ENCODE data around the gene SNRPD2.
"Not testable (repeated sequence)": the region's sequence is repeated elsewhere in the genome, so short reads cannot be mapped to it uniquely, and the experiment has no call there.

SNRPD2 gene

DNA sequence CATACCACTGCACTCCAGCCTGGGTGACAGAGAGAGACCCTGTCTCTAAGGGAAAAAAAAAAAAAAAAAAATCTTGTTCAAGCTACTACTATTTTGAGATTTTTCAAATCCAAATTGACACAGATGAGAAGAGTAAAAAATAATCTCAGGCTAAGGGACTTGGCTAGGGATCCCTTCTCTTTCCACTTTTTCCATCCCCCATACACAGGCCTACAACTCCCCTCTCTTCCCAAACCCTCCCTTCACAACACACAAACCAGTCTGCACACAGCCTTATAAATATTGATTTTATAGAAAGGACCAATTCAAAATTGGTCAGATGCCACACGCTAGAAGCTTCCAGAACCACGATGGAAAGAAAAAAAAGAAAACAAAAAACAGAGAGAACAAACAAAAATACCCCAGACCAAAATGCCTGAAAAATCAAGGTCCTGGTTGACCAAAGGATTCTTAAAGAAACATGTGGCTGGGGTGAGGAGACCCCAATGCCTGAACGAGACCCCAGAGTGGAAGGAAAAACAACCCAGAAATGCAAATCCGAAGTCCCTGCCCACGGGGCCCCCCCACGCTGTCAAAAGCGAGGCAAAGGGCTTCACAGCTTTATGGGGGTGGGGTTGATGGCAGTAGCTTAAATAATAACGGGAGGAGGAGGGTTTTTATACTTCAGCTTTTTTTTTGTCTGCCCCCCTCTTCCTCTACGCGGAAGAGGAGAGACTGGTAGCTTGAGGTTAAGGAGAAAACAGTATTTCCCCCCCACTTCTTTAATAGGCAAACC, 18.8 kb upstream of the SNRPD2 start:
- in situ Hi-C loops (cut with HindIII; ENCODE audit: low pct_ligation_motif_present, low pct_unique_long_range_greater_than_20kb, low sequenced_read_pairs), result no loop called here
- DNase-seq, result no peak

DNA sequence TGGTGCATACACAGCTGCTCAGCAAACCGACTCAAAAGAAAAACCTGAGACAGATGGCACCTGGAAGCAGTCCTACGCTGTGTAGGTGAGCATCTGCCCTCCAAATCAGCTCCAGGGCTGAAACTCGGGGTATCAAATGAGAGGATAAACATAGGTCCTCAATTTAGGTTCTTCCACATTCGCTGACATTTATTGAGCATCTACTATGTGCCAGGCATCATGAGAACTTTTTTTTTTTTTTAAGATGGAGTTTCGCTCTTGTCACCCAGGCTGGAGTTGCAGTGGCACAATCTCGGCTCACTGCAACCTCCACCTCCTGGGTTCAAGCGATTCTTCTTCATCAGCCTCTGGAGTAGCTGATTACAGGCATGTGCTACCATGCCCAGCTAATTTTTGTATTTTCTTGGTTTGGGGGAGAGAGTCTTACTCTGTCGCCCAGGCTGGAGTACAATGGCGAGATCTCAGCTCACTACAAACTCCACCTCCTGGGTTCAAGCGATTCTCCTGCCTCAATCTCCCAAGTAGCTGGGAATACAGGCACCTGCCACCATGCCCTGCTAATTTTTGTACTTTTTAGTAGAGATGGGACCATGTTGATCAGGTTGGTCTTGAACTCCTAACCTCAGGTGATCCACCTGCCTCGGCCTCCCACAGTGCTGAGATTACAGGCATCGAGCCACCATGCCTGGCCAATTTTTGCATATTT, 14.1 kb upstream of the SNRPD2 start:
- DNase-seq, result no peak

DNA sequence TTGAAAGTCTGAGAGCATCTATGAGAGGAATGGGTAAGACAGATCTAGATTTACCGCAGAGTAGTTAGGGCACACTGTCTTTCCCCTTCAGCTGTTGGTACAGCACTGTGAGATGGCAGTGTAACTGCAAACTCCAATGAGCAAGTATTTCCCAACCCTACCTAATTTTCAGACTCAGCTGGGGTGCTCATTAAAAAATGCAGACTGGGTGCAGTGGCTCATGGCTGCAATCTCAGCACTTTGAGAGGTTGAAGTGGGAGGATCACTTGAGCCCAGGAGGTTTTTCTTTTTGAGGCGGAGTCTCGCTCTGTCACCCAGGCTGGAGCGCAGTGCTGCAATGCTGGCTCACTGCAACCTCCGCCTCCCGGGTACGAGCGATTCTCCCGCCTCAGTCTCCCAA, 13.4 kb upstream of the SNRPD2 start:
- in situ Hi-C loops (cut with HindIII; ENCODE audit: low pct_ligation_motif_present, low pct_unique_long_range_greater_than_20kb, low sequenced_read_pairs), result no loop called here
- no peak for DNase-seq

More for the DNA sequence above, 14.1 kb upstream of the SNRPD2 start:
- in situ Hi-C loops (cut with HindIII; ENCODE audit: low pct_ligation_motif_present, low pct_unique_long_range_greater_than_20kb, low sequenced_read_pairs), result no loop called here

DNA sequence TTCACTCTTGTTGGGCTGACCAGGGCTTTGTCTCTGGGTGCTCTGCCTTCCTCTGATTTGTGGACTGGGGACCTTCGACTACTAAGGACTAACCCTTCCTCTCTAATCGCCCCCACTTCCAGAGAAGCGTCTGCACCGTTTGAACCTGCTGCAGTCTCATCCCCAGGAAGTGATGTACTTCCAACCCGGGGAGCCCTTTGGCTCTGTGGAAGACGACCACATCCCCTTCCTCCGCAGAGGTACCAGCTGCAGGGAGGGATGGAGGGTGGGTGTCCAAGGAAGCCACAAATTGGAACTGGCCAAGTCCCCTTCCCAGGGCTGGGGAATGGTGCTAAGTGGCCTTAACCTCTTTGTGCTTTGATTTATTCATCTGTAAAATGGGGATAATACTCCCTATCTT, 9.9 kb upstream of the SNRPD2 start:
- in situ Hi-C loops (cut with HindIII; ENCODE audit: low pct_ligation_motif_present, low pct_unique_long_range_greater_than_20kb, low sequenced_read_pairs), result no loop called here

DNA sequence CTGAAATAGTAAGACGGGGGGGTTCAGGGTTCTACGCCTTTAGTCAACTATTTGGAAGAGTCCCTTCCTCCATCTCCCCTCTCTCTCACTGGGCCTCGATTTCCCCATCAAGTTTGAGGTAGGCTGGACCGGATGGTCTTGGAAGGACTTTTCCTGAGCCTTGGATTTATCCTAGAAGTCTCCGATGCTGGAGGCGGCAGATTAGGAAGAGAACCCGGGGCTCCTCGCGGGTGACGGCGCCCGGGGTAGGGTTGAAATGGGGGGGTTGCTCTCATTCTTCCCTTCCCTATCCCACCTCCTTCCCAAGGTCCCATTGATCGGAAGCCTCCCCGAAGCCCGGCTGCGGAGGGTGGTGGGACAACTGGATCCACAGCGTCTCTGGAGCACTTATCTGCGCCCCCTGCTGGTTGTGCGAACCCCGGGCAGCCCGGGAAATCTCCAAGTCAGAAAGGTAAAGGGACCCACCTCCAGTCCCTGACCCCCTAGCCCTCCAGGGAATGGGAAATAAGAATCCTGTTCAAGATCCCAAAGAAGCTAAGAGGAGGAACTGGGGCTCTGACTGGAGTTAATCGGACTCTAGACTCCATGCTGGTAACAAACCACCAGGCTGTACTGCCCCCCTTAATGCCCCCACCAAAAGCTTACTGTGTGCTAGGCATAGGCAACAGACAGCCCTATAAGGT, 1.5 kb upstream of the SNRPD2 start:
- DNase-seq, result peak; percentile 70
- in situ Hi-C loops (cut with HindIII; ENCODE audit: low pct_ligation_motif_present, low pct_unique_long_range_greater_than_20kb, low sequenced_read_pairs), result no loop called here

More for the DNA sequence above, 9.9 kb upstream of the SNRPD2 start:
- DNase-seq, result no peak

DNA sequence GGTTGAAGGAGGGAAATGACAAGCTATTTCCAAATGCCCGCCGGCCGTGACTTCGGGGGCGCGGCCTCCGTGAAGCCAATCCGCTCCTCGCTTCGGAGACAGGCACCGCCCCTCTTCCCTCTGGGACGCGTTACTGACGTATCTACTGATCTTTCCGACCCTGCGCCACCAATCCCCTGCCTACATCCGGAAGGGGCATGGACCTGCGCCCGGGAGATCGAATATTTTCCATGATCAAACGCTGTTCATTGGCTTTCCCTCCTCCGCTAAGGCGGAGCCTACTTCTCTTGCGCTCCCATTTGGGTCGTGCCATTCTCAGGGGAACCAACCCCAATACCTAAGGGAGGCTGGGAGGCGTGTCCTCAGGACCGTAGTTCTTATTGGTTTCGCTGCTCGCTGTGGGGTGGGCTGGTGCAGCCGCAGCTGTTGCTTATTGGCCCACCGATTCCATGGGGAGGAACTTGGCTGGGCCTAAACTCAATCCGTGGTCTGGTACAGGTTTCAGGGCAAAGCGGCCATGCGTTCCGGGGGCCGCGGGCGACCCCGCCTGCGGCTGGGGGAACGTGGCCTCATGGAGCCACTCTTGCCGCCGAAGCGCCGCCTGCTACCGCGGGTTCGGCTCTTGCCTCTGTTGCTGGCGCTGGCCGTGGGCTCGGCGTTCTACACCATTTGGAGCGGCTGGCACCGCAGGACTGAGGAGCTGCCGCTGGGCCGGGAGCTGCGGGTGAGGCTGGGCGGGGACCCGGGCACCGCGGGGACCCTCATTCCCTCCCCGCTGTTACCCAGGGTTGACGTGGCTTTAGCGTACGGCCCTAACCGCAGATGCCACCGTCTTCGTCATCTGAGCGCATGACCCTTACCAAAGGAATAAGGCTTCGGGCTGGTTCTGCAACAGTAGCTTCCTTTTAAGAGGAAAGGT, 693 bp upstream of the SNRPD2 start, which contains the start of gene QPCTL:
Gene QPCTL (plus strand): TSS at position 480 of the 919 bp plus-strand sequence. CDS start 38 bp downstream, at position 518.
- DNase-seq, result peak; percentile 99
- in situ Hi-C loops (cut with HindIII; ENCODE audit: low pct_ligation_motif_present, low pct_unique_long_range_greater_than_20kb, low sequenced_read_pairs), result no loop called here

DNA sequence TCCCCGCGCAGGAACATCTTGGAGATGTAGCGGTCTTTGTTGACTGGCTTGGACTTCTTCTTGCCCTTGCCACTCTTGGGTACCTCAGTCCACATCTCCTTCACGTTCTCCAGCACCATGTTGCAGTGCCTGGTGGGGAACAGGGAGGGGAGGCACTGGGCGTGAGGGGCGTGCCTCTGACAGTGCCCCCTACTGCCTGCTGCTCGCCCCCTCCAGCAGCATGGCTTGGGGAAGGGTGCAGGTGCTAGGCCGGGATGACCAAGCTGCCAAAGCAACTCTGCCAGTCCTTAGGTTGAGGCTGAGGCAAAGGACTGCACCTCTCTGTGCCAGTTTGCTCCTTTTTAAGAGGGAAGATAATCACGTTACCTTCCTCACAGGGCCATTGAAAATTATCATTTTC, 4.2 kb downstream of the SNRPD2 start:
- DNase-seq, result no peak
- in situ Hi-C loops (cut with HindIII; ENCODE audit: low pct_ligation_motif_present, low pct_unique_long_range_greater_than_20kb, low sequenced_read_pairs), result no loop called here

DNA sequence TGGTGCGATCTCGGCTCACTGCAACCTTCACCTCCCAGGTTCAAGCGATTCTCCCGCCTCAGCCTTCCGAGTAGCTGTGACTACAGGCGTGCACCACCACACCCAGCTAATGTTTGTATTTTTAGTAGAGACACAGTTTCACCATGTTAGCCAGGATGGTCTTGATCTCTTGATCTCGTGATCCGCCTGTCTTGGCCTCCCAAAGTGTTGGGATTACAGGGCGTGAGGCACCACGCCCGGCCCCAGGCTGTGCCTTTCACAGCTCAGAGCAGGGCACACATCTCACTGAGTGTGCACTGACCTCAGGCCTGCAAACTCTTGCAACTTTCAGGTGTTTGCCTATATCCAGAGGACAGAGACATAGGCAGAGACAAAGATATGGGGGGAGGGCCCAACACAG, 6.7 kb downstream of the SNRPD2 start:
- in situ Hi-C loops (cut with HindIII; ENCODE audit: low pct_ligation_motif_present, low pct_unique_long_range_greater_than_20kb, low sequenced_read_pairs); DNase-seq: not testable (repeated sequence)

DNA sequence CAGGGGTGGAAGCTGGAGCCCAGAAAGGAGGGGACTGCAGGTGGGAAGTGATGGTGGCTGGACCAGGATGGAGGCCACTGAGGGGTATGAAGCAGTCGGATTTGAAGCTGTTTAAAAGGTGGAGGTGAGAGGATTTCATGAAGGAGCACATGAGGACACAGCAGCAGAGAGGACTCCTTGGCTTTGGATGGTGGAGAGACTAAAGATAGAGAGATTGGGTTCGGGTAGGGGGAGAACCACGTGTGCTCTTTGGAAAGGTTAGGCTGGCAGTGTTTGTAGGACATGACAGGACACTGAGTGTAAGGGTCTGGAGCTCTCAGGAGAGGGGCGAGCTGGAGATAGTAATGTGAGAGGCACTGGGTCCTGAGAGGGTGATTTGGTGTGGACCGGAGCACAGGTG, 8.8 kb downstream of the SNRPD2 start:
- in situ Hi-C loops (cut with HindIII; ENCODE audit: low pct_ligation_motif_present, low pct_unique_long_range_greater_than_20kb, low sequenced_read_pairs), result no loop called here
- DNase-seq, result no peak

DNA sequence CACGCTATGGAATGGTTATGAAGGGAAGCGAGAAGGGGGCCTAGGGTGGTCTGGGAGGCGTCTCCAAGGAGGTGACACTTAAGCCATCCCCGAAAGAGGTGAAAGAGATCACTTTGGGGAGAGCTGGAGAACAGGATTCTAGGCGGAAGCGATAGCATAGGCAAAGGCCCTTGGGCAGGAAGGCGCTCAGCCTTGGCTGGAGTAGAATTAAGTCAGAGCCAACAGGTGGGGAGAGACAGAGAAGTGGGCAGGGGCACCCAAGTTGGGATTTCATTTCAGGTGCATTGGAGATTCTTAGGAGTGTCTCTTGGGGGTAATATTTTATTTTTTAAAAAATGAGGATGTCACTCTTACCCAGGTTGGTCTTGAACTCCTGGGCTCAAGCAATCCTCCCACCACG, 9.6 kb downstream of the SNRPD2 start:
- no peak for DNase-seq
- in situ Hi-C loops (cut with HindIII; ENCODE audit: low pct_ligation_motif_present, low pct_unique_long_range_greater_than_20kb, low sequenced_read_pairs), result no loop called here

DNA sequence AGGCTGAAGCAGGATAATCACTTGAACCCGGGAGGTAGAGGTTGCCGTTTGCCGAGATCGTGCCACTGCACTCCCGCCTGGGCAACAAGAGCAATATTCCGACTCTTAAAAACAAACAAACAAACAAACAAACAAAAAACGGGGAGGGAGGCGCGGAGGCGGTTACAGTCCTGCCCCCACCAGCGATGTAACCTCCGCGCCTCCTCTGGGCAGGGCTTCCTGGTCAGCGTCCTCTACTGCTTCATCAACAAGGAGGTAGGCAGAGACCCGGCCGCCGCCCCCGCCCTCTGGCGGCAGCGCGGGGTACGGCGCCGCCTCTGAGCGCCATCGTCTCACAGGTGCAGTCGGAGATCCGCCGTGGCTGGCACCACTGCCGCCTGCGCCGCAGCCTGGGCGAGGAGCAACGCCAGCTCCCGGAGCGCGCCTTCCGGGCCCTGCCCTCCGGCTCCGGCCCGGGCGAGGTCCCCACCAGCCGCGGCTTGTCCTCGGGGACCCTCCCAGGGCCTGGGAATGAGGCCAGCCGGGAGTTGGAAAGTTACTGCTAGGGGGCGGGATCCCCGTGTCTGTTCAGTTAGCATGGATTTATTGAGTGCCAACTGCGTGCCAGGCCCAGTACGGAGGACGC, 10.2 kb downstream of the SNRPD2 start:
- DNase-seq, result peak; percentile 82
- in situ Hi-C loops (cut with HindIII; ENCODE audit: low pct_ligation_motif_present, low pct_unique_long_range_greater_than_20kb, low sequenced_read_pairs), result no loop called here

DNA sequence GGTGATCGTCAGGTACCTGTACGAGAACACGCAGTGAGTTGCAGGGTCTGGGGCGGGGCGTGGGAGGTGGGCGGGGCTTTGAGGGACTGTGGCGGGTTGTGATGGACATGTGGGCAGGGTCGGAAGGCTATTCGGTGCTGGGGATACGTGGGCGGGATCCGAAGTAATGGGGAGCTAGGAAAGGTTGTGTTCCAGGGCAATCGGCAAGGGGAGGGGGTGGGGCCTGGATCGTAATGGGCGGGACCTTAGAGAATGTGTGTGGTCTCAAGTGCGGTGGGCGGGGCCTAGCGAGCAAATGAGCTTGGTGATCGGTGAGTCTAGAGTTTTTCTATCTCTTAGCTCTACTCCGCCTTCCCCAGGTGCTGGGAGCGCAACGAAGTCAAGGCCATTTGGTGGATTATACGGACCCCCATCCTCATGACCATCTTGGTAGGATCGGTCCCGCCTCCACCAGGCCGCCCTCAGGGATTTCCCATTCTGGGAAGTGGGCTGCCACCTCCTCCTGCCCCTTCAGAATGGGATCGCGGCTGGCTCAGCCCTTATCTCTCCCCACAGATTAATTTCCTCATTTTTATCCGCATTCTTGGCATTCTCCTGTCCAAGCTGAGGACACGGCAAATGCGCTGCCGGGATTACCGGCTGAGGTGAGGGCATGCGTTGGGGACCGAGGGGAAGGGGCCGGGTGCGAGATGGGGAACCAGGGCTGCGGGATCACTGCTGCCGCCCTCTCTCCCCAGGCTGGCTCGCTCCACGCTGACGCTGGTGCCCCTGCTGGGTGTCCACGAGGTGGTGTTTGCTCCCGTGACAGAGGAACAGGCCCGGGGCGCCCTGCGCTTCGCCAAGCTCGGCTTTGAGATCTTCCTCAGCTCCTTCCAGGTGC, 14.2 kb downstream of the SNRPD2 start:
- DNase-seq, result peak; percentile 87
- in situ Hi-C loops (cut with HindIII; ENCODE audit: low pct_ligation_motif_present, low pct_unique_long_range_greater_than_20kb, low sequenced_read_pairs), result no loop called here

DNA sequence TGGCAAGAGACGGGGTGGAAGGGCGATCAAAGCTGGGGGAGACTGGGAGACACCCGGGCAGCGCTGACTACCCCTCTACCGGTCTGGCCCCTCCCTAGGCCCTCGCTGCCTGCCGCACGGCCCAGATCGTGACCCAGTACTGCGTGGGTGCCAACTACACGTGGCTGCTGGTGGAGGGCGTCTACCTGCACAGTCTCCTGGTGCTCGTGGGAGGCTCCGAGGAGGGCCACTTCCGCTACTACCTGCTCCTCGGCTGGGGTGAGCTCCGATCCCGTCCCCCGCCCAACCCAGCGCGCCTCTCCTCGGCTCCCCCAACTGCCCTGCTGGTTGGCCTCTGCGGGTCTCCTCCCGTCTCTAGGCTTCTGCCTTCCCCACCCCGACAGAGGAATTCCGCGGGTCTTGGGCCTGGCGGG, 14.9 kb downstream of the SNRPD2 start:
- in situ Hi-C loops (cut with HindIII; ENCODE audit: low pct_ligation_motif_present, low pct_unique_long_range_greater_than_20kb, low sequenced_read_pairs), result no loop called here
- no peak for DNase-seq

DNA sequence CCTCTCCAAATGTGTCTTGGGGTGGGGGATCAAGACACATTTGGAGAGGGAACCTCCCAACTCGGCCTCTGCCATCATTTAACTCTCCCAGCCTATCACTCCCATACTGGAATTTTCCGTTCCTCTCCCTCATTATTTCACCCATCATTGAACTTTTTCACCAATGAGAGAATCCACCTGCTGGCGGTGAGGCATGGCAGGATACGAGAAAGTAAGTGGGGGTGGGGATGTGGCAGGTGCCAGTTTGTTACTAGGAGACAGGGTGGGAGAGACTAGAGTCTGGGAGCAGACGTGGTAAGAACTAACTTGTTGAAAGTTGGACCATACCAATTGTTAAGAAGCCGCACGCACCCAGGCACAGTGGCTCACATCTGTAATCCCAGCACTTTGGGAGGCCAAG, 16.8 kb downstream of the SNRPD2 start:
- in situ Hi-C loops (cut with HindIII; ENCODE audit: low pct_ligation_motif_present, low pct_unique_long_range_greater_than_20kb, low sequenced_read_pairs), result no loop called here
- DNase-seq, result no peak

DNA sequence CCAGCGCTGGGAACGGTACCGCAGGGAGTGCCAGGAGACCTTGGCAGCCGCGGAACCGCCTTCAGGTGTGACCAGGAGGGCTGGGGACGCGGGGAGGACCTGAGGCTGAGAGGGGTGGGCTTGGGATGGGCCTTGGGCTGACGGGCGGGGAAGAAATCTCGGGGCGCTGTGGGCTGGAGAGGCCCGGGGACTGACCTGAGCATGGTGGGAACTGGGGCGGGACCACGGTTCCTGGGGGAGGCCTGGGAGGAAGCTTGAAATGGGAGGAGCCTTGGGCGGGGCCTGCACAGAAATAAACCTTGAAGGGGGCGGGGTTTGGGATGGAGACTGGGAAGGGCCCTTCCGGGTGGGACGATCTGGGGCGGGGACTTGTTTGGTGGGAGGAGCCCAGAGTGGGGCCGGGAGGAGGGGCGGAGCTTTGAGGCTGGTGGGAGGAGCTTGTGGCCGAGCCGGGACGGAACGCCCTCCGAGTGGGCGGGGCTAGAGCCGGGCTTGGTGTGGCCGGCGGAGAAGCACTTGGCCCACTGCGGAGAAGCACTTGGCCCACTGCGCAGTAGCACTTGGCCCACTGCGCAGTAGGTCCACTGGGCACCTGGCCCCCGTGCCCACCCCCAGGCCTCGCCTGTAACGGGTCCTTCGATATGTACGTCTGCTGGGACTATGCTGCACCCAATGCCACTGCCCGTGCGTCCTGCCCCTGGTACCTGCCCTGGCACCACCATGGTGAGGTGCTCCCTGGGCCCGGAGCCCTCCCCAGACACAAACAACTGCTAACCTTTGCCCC, 20.9 kb downstream of the SNRPD2 start:
- DNase-seq, result peak; percentile 61

DNA sequence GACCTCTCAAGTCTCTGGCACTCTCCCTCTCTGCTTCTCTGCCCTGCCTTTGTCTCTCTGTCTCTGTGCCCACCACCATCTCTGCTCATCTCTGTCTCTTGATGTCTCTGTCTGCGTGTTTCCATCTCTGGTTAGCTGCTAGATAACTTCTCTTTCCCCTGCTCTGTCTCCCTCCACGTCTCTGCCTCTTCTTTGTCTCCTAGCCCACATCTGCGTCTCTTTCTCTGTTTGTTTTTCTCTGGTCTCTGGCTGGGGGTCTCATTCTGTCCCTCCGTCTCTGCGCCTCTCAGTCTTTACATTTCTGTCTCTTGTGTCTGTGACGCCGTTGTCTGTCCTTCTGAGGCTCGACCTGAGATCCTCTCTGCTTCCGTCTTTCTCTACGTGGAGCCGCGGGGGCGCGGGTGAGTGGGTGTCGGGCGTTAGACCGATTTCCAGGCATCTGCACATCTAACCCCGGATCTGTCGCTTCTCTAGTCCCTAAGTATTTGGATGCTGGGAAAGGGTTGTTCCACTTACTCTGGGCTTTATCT, 23.3 kb downstream of the SNRPD2 start:
- no peak for DNase-seq
- in situ Hi-C loops (cut with HindIII; ENCODE audit: low pct_ligation_motif_present, low pct_unique_long_range_greater_than_20kb, low sequenced_read_pairs), result no loop called here

More for the DNA sequence above, 20.9 kb downstream of the SNRPD2 start:
- in situ Hi-C loops (cut with HindIII; ENCODE audit: low pct_ligation_motif_present, low pct_unique_long_range_greater_than_20kb, low sequenced_read_pairs), result no loop called here

Data from ACHN (cell line).